ENCODE results near the gene STAT6. TPM values are rescaled to one million over a fixed set of nuclear protein-coding genes. Genes with fewer than 3 reads are reported as not detected.

Gene STAT6
- polyA plus RNA-seq, 1 experiment = 177 TPM

DNA sequence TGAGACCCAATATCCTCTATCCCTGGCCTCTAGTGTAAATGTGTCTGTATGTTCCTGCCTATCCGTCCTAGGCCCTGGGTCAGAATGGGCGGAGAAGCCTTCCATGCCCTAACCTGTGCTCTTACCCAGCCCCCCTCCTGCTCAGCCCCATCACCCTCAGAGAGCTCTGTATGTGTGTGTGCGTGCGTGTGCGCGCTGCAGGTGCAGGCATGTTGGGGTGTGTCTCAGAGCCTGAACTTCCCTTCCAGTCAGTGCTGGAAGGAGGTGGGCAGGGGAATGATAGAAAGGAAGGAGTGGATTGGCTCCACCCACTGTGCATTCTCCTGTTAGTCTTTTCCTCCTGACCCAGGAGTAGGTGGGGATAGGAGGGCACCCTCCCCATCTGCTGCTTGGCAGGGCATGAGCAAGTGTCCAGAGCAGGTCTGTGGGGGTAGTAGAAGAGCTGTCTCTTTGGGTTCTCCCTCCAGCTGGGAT, 15.0 kb downstream of the STAT6 start:
- ChIA-PET CTCF (interaction anchor here (1.9 to 15.6 kb wide), 3 partner anchors 12 to 28 kb away, joined by 6 to 190 read pairs (median 13); partner anchors contain the start of gene STAT6), POLR2A (no interaction called here)
- no peaks in the 10 kb centered on the region for H3K27me3 ChIP-seq (ENCODE audit: control insufficient read depth, insufficient read depth, low read length)
- no peak overlapping the region for H3K4me3 ChIP-seq (ENCODE audit: low read depth, low read length)
- DNase-seq (ENCODE audit: low read depth) = no peak
- peaks cover 52% of the 10 kb centered on the region for H3K36me3 ChIP-seq (ENCODE audit: control insufficient read depth, insufficient read depth, low read length)
- TF ChIP-seq CTCF (IDR thresholded peaks at IDR 0.05; ENCODE audit: insufficient read depth, low read depth, low read length) = no peak

DNA sequence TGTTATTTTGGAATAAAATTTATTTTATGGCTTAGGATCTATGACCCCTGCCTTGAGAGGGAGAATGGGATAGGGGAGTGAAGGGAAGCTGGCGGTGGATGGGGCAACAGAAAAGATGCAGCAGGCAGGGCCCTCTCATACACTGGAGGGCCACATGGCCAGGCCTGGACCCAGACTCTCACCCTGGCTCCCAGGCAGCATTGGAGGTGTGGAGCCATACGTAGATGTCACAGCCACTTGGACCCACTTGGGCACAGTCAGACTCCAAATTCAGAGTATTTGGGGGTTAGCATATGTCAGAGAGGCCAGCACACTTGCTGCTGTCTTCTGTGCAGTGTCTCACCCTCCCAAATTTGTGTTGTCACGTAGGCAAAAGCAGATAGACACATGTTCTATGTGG, 15.7 kb downstream of the STAT6 start:
- peaks cover 57% of the 10 kb centered on the region for H3K36me3 ChIP-seq (ENCODE audit: control insufficient read depth, insufficient read depth, low read length)
- no peaks in the 10 kb centered on the region for H3K27me3 ChIP-seq (ENCODE audit: control insufficient read depth, insufficient read depth, low read length)
- no peak for DNase-seq (ENCODE audit: low read depth)
- H3K4me3 ChIP-seq (ENCODE audit: low read depth, low read length) = no peak overlapping the region
- TF ChIP-seq CTCF (IDR thresholded peaks at IDR 0.05; ENCODE audit: insufficient read depth, low read depth, low read length) = no peak
- CTCF ChIA-PET = interaction anchor here (1.9 to 15.6 kb wide), 3 partner anchors 13 to 29 kb away, joined by 6 to 190 read pairs (median 13); partner anchors contain the start of gene STAT6
- POLR2A ChIA-PET = no interaction called here

DNA sequence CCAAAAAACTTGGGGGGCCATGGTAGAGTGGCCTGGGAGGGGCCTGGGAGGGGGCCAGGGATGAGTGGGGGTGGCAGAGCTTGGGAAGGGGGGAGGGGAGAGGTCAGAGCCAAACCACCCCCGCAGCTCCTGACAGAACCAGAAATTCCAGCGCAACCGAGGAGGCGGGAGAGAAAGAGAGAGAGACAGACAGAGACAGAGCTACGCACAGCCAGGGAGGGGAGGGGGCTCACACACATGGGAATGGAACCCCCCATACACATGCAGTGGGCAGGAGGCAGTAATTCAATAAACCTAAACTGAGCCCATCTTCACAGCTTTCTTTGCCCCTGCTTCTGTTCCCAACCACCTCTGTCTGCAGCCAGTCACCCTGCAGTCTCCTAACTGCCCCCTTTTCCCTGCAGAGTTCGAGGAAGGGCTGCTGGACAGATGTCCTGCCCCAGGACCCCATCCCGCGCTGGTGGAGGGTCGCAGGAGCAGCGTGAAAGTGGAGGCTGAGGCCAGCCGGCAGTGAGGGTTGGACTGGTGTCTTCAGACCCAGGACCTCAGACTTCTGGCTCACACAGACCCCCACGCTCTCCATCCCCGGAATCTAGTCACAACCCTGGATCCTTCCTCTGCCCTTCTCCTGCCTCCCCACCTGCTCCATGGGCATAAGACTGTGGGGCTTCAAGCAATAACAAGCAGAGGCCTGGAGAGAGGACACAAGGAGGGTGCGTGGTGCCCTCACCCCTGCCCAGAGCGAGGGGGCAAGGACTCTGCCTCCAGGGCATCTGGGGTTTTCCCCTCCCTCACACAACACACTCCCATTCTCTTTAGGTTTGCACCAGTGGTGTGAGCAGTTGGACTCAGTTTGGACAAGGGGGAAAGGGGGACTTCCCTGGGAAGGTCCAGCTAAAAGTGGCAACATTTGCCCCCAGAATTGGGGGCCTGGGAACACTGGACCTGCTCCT, 16.7 kb downstream of the STAT6 start:
- ChIA-PET POLR2A (interaction anchor here (0.5 to 1.1 kb wide), 3 partner anchors 12 to 17 kb away, joined by 3 to 5 read pairs (median 3); partner anchors contain the start of gene STAT6), CTCF (interaction anchor here (0.8 to 15.6 kb wide), 11 partner anchors 14 to 135 kb away, joined by 3 to 190 read pairs (median 7); partner anchors contain the start of genes LRP1, NEMP1, SHMT2 and STAT6)
- TF ChIP-seq CTCF (IDR thresholded peaks at IDR 0.05; ENCODE audit: insufficient read depth, low read depth, low read length) = no peak
- H3K36me3 ChIP-seq (ENCODE audit: control insufficient read depth, insufficient read depth, low read length) = peaks cover 54% of the 10 kb centered on the region
- H3K4me3 ChIP-seq (ENCODE audit: low read depth, low read length) = no peak overlapping the region
- no peaks in the 10 kb centered on the region for H3K27me3 ChIP-seq (ENCODE audit: control insufficient read depth, insufficient read depth, low read length)
- no peak for DNase-seq (ENCODE audit: low read depth)

GRCh38 chr12:57093415-57094207, 17.6 kb downstream of the STAT6 start:
- TF ChIP-seq CTCF (IDR thresholded peaks at IDR 0.05; ENCODE audit: insufficient read depth, low read depth, low read length) = peak; percentile 67
- CTCF ChIA-PET = interaction anchor here (0.8 to 15.6 kb wide), 13 partner anchors 14 to 331 kb away, joined by 3 to 190 read pairs (median 5); partner anchors contain the start of genes HSD17B6, LRP1, NEMP1 and SHMT2
- DNase-seq (ENCODE audit: low read depth) = no peak
- Histone ChIP-seq H3K4me3 (ENCODE audit: low read depth, low read length) (no peak overlapping the region), H3K36me3 (ENCODE audit: control insufficient read depth, insufficient read depth, low read length) (peaks cover 50% of the 10 kb centered on the region), H3K27me3 (ENCODE audit: control insufficient read depth, insufficient read depth, low read length) (no peaks in the 10 kb centered on the region)
- POLR2A ChIA-PET = interaction anchor here (0.5 to 1.1 kb wide), 3 partner anchors 11 to 18 kb away, joined by 3 to 5 read pairs (median 3); partner anchors contain the start of gene STAT6

Data from BJ (cell line).